ENCODE results near the gene BARHL2. TPM values are rescaled to one million over a fixed set of nuclear protein-coding genes. Genes with fewer than 3 reads are reported as not detected.

The BARHL2 gene
- total and polyA plus RNA-seq, 2 donors from 2014 or later: not detected

DNA sequence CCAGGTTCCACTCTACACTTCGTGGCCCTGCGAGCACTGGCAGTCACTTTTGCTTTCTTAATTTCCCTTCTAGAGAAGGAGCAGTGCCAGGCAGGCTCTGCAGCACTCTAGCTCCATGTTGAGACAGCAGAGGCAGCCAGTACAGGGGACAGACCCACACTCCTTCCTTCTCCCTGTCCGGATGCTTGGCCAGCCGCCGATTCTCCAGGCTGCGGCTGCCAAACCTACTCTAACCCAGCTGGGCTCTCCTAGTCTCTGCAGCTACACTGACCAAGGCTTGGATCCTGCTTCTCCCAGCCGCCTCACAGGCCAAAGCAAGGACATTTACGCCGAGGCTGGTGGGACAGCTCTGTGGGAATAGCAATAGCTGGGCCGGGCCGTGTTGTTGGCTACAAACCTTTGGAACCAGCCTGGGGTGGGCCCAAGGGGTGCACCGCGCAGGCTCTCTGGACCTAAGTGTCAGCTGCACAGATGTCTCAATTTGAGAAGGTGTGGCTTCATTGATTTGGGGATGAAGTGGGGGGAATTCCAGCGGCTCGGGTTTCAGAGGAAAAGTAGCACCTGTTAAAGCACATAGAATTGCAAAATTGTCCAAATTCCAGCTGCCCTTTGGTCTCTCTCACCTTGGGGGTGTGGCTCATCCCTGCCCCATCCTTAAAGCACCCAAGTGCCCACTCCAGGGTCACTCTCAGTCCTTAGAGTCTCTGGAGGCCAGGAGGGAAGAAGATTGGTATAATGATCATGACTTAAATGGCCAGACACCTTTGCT, 3.2 kb downstream of the BARHL2 start:
- H3K4me3 ChIP-seq (ENCODE audit: low read length in 3 of 3): no peak overlapping the region
- peaks cover 72% of the 10 kb centered on the region for H3K27me3 ChIP-seq (ENCODE audit: control insufficient read depth, insufficient read depth, low read length)
- peaks cover 0 to 5% (median 0%) of the 10 kb centered on the region in 3 donors for H3K4me1 ChIP-seq (ENCODE audit: control insufficient read depth in 2 of 3, insufficient read depth in 2 of 3, low read depth in 1 of 3, low read length in 3 of 3)
- H3K9ac ChIP-seq (ENCODE audit: low read length in 3 of 3): no peak overlapping the region
- FAIRE-seq (no peak), DNase-seq (no peak)
- no peak overlapping the region for H3K27ac ChIP-seq (ENCODE audit: low read depth in 2 of 2, low read length in 2 of 2)
- no peaks in the 10 kb centered on the region for H3K9me3 ChIP-seq (ENCODE audit: control insufficient read depth in 2 of 3, insufficient read depth in 1 of 3, low read length in 3 of 3)
- TF ChIP-seq, protein P1, sequence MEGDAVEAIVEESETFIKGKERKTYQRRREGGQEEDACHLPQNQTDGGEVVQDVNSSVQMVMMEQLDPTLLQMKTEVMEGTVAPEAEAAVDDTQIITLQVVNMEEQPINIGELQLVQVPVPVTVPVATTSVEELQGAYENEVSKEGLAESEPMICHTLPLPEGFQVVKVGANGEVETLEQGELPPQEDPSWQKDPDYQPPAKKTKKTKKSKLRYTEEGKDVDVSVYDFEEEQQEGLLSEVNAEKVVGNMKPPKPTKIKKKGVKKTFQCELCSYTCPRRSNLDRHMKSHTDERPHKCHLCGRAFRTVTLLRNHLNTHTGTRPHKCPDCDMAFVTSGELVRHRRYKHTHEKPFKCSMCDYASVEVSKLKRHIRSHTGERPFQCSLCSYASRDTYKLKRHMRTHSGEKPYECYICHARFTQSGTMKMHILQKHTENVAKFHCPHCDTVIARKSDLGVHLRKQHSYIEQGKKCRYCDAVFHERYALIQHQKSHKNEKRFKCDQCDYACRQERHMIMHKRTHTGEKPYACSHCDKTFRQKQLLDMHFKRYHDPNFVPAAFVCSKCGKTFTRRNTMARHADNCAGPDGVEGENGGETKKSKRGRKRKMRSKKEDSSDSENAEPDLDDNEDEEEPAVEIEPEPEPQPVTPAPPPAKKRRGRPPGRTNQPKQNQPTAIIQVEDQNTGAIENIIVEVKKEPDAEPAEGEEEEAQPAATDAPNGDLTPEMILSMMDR (IDR thresholded peaks at IDR 0.05; ENCODE audit: borderline replicate concordance, extremely low read depth, insufficient read depth): no peak
- no peaks in the 10 kb centered on the region for H3K36me3 ChIP-seq (ENCODE audit: control insufficient read depth in 2 of 3, insufficient read depth in 3 of 3, low read length in 3 of 3)
- intact Hi-C loops (cut with DNase I): no loop called here

DNA sequence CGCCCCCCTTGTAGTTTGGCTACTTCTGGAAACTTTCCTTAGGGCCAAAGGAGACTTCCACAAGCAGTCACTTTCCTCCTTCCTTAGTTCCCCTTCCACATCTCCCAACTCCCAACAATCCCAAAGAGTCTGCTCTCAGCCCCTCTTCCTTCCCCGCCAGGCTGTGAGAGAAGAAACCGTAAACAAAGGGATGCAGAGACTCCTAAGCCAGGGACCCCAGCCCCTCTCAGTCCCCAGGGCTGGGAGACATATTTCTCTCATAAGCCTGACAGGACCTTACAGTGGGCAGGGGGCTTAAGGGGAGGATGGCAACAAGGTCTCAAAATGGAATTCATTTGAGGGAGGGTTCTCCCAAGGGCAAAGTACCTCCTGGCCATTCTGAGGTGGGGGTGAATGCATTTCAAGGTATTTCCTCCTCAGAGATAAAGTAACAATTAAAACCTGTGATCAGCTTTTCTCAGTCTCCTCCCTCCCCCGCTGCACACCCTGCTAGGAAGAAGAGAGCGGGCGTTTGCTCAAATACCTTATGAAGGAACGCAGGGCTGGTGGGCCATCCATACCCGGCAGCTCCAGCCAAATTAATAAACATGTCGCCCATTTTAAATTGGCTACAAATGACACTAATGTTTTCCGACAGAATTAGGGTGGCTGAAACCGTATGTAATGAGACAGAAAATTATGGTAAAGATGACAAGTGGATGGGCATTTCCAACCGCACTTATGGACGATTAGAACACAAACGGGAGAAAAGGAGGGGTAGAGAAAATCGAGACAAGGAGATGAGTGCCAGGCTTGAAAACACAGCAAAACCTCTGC, 4.0 kb downstream of the BARHL2 start:
- Histone ChIP-seq H3K4me3 (ENCODE audit: low read length in 3 of 3) (no peak overlapping the region), H3K27ac (ENCODE audit: low read depth in 2 of 2, low read length in 2 of 2) (no peak overlapping the region), H3K36me3 (ENCODE audit: control insufficient read depth in 2 of 3, insufficient read depth in 3 of 3, low read length in 3 of 3) (no peaks in the 10 kb centered on the region), H3K9ac (ENCODE audit: low read length in 3 of 3) (no peak overlapping the region), H3K9me3 (ENCODE audit: control insufficient read depth in 2 of 3, insufficient read depth in 1 of 3, low read length in 3 of 3) (no peaks in the 10 kb centered on the region), H3K4me1 (ENCODE audit: control insufficient read depth in 2 of 3, insufficient read depth in 2 of 3, low read depth in 1 of 3, low read length in 3 of 3) (peaks cover 0 to 2% (median 0%) of the 10 kb centered on the region in 3 donors), H3K27me3 (ENCODE audit: control insufficient read depth, insufficient read depth, low read length) (peaks cover 75% of the 10 kb centered on the region)
- DNase-seq (no peak), FAIRE-seq (no peak)
- TF ChIP-seq, protein P1 (IDR thresholded peaks at IDR 0.05; ENCODE audit: borderline replicate concordance, extremely low read depth, insufficient read depth): no peak
- intact Hi-C loops (cut with DNase I): no loop called here

- no peak for DNase-seq
Measured at GRCh38 chr1:90712153-90712856, 4.8 kb downstream of the BARHL2 start.

More at GRCh38 chr1:90712153-90712856, 4.8 kb downstream of the BARHL2 start:
- Histone ChIP-seq H3K4me3 (ENCODE audit: low read length in 3 of 3) (no peak overlapping the region), H3K9me3 (ENCODE audit: control insufficient read depth in 2 of 3, insufficient read depth in 1 of 3, low read length in 3 of 3) (no peaks in the 10 kb centered on the region), H3K9ac (ENCODE audit: low read length in 3 of 3) (no peak overlapping the region), H3K27me3 (ENCODE audit: control insufficient read depth, insufficient read depth, low read length) (peaks cover 81% of the 10 kb centered on the region), H3K27ac (ENCODE audit: low read depth in 2 of 2, low read length in 2 of 2) (no peak overlapping the region), H3K36me3 (ENCODE audit: control insufficient read depth in 2 of 3, insufficient read depth in 3 of 3, low read length in 3 of 3) (no peaks in the 10 kb centered on the region), H3K4me1 (ENCODE audit: control insufficient read depth in 2 of 3, insufficient read depth in 2 of 3, low read depth in 1 of 3, low read length in 3 of 3) (peaks cover 0 to 2% (median 0%) of the 10 kb centered on the region in 3 donors)
- TF ChIP-seq, protein P1 (IDR thresholded peaks at IDR 0.05; ENCODE audit: borderline replicate concordance, extremely low read depth, insufficient read depth): no peak
- intact Hi-C loops (cut with DNase I): no loop called here
- FAIRE-seq: no peak
